SK-N-SH treated with all-trans-retinoic acid at 6 μM for 48 hours (cell line): Measurements from ENCODE around the gene TFB2M.

Source experiments
- ATAC-seq: fragments of 200-7000 bp; cut with Tn5 transposase; 3 replicates; pipeline ENCODE4 v1.9.1; 2020; ENCODE audit warnings: mild to moderate bottlenecking, moderate library complexity
- ARNTL ChIP-seq: fragments of 450-650 bp; formaldehyde crosslinking; IDR thresholded peaks from 2 replicates; pipeline ENCODE4 v1.5.0; 2020; ENCODE audit warnings: low read depth, mild to moderate bottlenecking, moderate library complexity, borderline replicate concordance
- BACH2 ChIP-seq: fragments of 250-450 bp; sonication (Bioruptor Pico); IDR thresholded peaks from 2 replicates; pipeline ENCODE4 v1.9.0; 2021; ENCODE audit warnings: mild to moderate bottlenecking, borderline replicate concordance
- CREB5 ChIP-seq: fragments of 250-450 bp; sonication (Bioruptor Pico); IDR thresholded peaks from 2 replicates; pipeline ENCODE4 v1.5.1; 2020; ENCODE audit warnings: low read depth, mild to moderate bottlenecking, moderate library complexity
- CSDC2 ChIP-seq: fragments of 250-450 bp; sonication (Bioruptor Pico); IDR thresholded peaks from 2 replicates; pipeline ENCODE4 v1.5.0; 2020; ENCODE audit warnings: mild to moderate bottlenecking, moderate library complexity
- CSRNP3 ChIP-seq: fragments of 250-450 bp; sonication (Bioruptor Pico); IDR thresholded peaks from 2 replicates; pipeline ENCODE4 v1.5.1; 2021; ENCODE audit warnings: mild to moderate bottlenecking, moderate library complexity
- ESRRG ChIP-seq: fragments of 250-450 bp; sonication (Bioruptor Pico); IDR thresholded peaks from 2 replicates; pipeline ENCODE4 v1.6.1; 2021; ENCODE audit warnings: mild to moderate bottlenecking
- GLIS3 ChIP-seq: fragments of 250-450 bp; sonication (Bioruptor Pico); IDR thresholded peaks from 2 replicates; pipeline ENCODE4 v1.5.0; 2020; ENCODE audit warnings: mild to moderate bottlenecking, moderate library complexity
- ISL1 ChIP-seq: fragments of 250-450 bp; sonication (Bioruptor Pico); IDR thresholded peaks from 2 replicates; pipeline ENCODE4 v2.1.2; 2022; ENCODE audit warnings: mild to moderate bottlenecking, moderate library complexity
- OSR1 ChIP-seq: fragments of 250-450 bp; sonication (Bioruptor Pico); IDR thresholded peaks from 2 replicates; pipeline ENCODE4 v1.8.0; 2022; ENCODE audit warnings: moderate library complexity, mild to moderate bottlenecking, inconsistent platforms
- POU6F1 ChIP-seq: fragments of 250-450 bp; sonication (Bioruptor Pico); IDR thresholded peaks from 2 replicates; pipeline ENCODE4 v1.8.0; 2021; ENCODE audit warnings: low read depth, mild to moderate bottlenecking, moderate library complexity, borderline replicate concordance
- RARB ChIP-seq: fragments of 250-450 bp; sonication (Bioruptor Pico); IDR thresholded peaks from 2 replicates; pipeline ENCODE4 v1.8.0; 2021; ENCODE audit warnings: mild to moderate bottlenecking, moderate library complexity
- SNAI2 ChIP-seq: fragments of 250-450 bp; sonication (Bioruptor Pico); IDR thresholded peaks from 2 replicates; pipeline ENCODE4 v1.5.0; 2020; ENCODE audit warnings: mild to moderate bottlenecking, moderate library complexity
- TCF4 ChIP-seq: fragments of 250-450 bp; sonication (Bioruptor Pico); IDR thresholded peaks from 2 replicates; pipeline ENCODE4 v1.8.0; 2021; ENCODE audit warnings: mild to moderate bottlenecking, moderate library complexity, borderline replicate concordance
- TOX ChIP-seq: fragments of 250-450 bp; sonication (Bioruptor Pico); IDR thresholded peaks from 2 replicates; pipeline ENCODE4 v1.8.0; 2021; ENCODE audit warnings: mild to moderate bottlenecking, moderate library complexity, borderline replicate concordance
- TSHZ2 ChIP-seq: fragments of 250-450 bp; sonication (Bioruptor Pico); IDR thresholded peaks from 2 replicates; pipeline ENCODE4 v1.5.0; 2020; ENCODE audit warnings: mild to moderate bottlenecking, moderate library complexity
- ZC3H10 ChIP-seq: fragments of 250-450 bp; sonication (Bioruptor Pico); IDR thresholded peaks from 2 replicates; pipeline ENCODE4 v1.5.1; 2021; ENCODE audit warnings: mild to moderate bottlenecking, moderate library complexity
- ZFP3 ChIP-seq: fragments of 250-450 bp; sonication (Bioruptor Pico); IDR thresholded peaks from 2 replicates; pipeline ENCODE4 v1.5.0; 2020; ENCODE audit warnings: mild to moderate bottlenecking, moderate library complexity
- ZFP30 ChIP-seq: fragments of 450-650 bp; formaldehyde crosslinking; IDR thresholded peaks from 2 replicates; pipeline ENCODE4 v1.5.0; 2022; ENCODE audit warnings: mild to moderate bottlenecking, moderate library complexity
- ZNF565 ChIP-seq: fragments of 450-650 bp; formaldehyde crosslinking; conservative IDR thresholded peaks from 2 replicates; pipeline ENCODE4 v1.5.0; 2020; ENCODE audit warnings: low read depth, mild to moderate bottlenecking, moderate library complexity
- ZNF70 ChIP-seq: fragments of 450-650 bp; formaldehyde crosslinking; IDR thresholded peaks from 2 replicates; pipeline ENCODE4 v1.5.0; 2020; ENCODE audit warnings: mild to moderate bottlenecking, moderate library complexity
- ZNF8 ChIP-seq: fragments of 450-650 bp; formaldehyde crosslinking; IDR thresholded peaks from 2 replicates; pipeline ENCODE4 v1.5.0; 2020; ENCODE audit warnings: mild to moderate bottlenecking, moderate library complexity

The TFB2M gene

GRCh38 chr1:246527402-246528088 lies 38.5 kb downstream of the TFB2M start:
- TF ChIP-seq CSDC2 (CRISPR knock-in tag): no peak
- TF ChIP-seq ESRRG (CRISPR knock-in tag): no peak
- no peak for TF ChIP-seq BACH2 (CRISPR knock-in tag)
- TF ChIP-seq GLIS3: no peak
- no peak for TF ChIP-seq ZNF565 (CRISPR knock-in tag)
- TF ChIP-seq CSRNP3 (CRISPR knock-in tag): no peak
- no peak for TF ChIP-seq ARNTL
- TF ChIP-seq SNAI2: no peak
- TF ChIP-seq, all 23 proteins: peak for 0
- peak; percentile 50 for ATAC-seq

- TF ChIP-seq ZNF565 (CRISPR knock-in tag) (no peak), ESRRG (CRISPR knock-in tag) (no peak), TCF4 (no peak), ZC3H10 (CRISPR knock-in tag) (no peak), ZNF70 (no peak), SNAI2 (no peak), TSHZ2 (CRISPR knock-in tag) (no peak), ZFP30 (CRISPR knock-in tag) (no peak), ISL1 (CRISPR knock-in tag) (no peak), RARB (CRISPR knock-in tag) (no peak)
- peak; percentile 28 for ATAC-seq
Observed at GRCh38 chr1:246526915-246527314, 39.1 kb downstream of the TFB2M start.

- ATAC-seq: no peak
Observed at GRCh38 chr1:246526380-246526779, 39.7 kb downstream of the TFB2M start.

GRCh38 chr1:246519514-246519913 lies 46.5 kb downstream of the TFB2M start:
- no peak for ATAC-seq
- TF ChIP-seq SNAI2: no peak

More at GRCh38 chr1:246526380-246526779, 39.7 kb downstream of the TFB2M start:
- no peak for TF ChIP-seq ZFP3 (CRISPR knock-in tag)

- TF ChIP-seq RARB (CRISPR knock-in tag) (no peak), ISL1 (CRISPR knock-in tag) (no peak)
- TF ChIP-seq, all 23 proteins: peak for 0
- ATAC-seq: no peak
Observed at GRCh38 chr1:246518456-246519205, 47.4 kb downstream of the TFB2M start.

- no peak for ATAC-seq
- TF ChIP-seq OSR1 (CRISPR knock-in tag) (no peak), RARB (CRISPR knock-in tag) (no peak), CREB5 (CRISPR knock-in tag) (no peak), ZNF565 (CRISPR knock-in tag) (no peak), TCF4 (no peak), ZNF70 (no peak), TSHZ2 (CRISPR knock-in tag) (no peak), POU6F1 (CRISPR knock-in tag) (no peak), ZFP30 (CRISPR knock-in tag) (no peak), ZNF8 (CRISPR knock-in tag) (no peak), BACH2 (CRISPR knock-in tag) (no peak), CSDC2 (CRISPR knock-in tag) (no peak), TOX (CRISPR knock-in tag) (no peak)
Observed at GRCh38 chr1:246517391-246517790, 48.7 kb downstream of the TFB2M start.
